HG03159 (cell line): ENCODE results near the gene LGR5.

Experiments used
- ATAC-seq: cut with Tn5 transposase; IDR thresholded peaks from one replicate; pipeline ENCODE4 v1.9.1; 2021; ENCODE audit warnings: mild to moderate bottlenecking, moderate library complexity; ENCODE audit not compliant: unreplicated experiment

LGR5 gene, protein sequence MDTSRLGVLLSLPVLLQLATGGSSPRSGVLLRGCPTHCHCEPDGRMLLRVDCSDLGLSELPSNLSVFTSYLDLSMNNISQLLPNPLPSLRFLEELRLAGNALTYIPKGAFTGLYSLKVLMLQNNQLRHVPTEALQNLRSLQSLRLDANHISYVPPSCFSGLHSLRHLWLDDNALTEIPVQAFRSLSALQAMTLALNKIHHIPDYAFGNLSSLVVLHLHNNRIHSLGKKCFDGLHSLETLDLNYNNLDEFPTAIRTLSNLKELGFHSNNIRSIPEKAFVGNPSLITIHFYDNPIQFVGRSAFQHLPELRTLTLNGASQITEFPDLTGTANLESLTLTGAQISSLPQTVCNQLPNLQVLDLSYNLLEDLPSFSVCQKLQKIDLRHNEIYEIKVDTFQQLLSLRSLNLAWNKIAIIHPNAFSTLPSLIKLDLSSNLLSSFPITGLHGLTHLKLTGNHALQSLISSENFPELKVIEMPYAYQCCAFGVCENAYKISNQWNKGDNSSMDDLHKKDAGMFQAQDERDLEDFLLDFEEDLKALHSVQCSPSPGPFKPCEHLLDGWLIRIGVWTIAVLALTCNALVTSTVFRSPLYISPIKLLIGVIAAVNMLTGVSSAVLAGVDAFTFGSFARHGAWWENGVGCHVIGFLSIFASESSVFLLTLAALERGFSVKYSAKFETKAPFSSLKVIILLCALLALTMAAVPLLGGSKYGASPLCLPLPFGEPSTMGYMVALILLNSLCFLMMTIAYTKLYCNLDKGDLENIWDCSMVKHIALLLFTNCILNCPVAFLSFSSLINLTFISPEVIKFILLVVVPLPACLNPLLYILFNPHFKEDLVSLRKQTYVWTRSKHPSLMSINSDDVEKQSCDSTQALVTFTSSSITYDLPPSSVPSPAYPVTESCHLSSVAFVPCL

DNA sequence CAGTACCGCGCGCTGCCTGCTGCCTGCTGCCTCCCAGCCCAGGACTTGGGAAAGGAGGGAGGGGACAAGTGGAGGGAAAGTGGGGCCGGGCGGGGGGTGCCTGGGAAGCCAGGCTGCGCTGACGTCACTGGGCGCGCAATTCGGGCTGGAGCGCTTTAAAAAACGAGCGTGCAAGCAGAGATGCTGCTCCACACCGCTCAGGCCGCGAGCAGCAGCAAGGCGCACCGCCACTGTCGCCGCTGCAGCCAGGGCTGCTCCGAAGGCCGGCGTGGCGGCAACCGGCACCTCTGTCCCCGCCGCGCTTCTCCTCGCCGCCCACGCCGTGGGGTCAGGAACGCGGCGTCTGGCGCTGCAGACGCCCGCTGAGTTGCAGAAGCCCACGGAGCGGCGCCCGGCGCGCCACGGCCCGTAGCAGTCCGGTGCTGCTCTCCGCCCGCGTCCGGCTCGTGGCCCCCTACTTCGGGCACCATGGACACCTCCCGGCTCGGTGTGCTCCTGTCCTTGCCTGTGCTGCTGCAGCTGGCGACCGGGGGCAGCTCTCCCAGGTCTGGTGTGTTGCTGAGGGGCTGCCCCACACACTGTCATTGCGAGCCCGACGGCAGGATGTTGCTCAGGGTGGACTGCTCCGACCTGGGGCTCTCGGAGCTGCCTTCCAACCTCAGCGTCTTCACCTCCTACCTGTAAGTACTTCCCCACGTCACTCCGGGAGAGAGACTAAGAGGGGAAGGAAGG, at the start of gene LGR5:
Gene LGR5 (plus strand): TSS at position 186 of the 732 bp plus-strand sequence. CDS start 283 bp downstream, at position 469.
- peak; percentile 50 for ATAC-seq

- peak; percentile 98 for ATAC-seq
Observed at GRCh38 chr12:71392521-71393145, 47.0 kb upstream of the LGR5 start.

- no peak for ATAC-seq
Observed at GRCh38 chr12:71393625-71394024, 46.0 kb upstream of the LGR5 start.

GRCh38 chr12:71397433-71397954, 42.1 kb upstream of the LGR5 start:
- ATAC-seq = no peak

DNA sequence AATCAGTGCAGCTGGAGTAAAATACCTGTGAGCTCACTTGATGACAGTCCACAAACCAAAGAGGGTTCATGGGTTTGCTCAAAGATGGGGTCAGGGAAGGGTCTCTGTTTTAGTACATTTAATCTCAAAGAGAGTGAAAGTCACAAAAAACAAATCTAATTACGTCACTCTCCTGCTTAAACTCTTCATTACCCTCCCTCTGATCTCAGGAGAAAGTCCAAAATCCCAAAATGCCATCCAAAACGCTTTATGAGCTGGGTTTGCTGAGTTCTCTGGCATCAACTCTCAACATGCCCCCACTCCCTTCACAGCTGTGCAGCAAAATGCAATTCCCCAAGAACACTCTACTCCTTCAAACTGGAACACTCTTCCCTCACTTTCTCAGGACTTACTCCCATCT, 40.4 kb upstream of the LGR5 start:
- ATAC-seq = no peak

DNA sequence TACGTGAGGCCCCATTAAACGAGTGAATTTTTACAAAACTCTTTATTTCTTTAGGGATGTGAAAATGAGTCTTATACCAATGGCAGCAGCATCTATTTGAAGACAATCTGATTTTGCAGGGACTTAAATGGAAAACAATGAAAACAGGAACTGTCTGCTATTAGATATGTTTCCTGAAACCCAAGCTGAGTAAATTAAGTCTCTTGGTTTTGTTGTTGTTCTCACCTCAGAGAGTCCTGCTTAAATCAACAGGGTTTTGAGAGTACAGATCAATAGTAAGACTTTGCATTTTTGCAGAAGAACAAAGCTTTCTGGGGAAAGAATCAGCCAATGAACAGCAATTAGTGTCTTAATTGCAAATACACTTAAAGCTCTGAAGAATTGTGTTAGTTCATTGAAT, 39.1 kb upstream of the LGR5 start:
- ATAC-seq = no peak

DNA sequence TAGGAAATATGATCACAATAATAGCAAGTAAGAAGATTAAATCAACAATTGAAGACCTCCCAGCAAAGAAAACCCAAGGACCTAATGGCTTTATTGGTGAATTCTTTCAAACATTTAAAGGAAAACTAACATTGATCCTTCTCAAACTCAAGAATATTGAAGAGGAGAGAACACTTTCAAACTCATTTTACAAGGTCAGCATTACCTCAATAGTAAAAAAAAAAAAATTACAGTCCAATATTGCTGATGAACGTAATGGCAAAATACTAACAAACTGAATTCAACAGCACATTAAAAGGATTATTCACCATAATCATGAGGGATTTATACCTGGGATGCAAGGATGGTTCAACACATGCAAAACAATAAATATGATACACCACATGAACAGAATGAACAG, 33.7 kb upstream of the LGR5 start:
- no peak for ATAC-seq

DNA sequence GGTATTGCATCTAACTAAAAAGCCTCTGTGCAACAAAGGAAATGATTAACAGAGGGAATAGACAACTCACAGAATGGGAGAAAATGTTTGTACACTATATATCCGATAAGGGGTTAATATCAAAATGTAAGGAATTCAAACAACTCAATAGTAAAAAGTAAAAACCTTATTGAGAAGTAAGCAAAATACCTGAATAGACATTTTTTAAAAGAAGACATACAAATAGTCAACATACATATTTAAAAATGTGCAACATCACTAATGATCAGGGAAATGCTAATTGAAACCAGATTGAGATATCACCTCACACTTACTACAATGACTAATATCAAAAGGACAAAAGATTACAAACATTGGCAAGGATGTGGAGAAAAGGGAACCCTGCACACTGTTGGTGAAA, 31.9 kb upstream of the LGR5 start:
- no peak for ATAC-seq

GRCh38 chr12:71410844-71411243, 28.8 kb upstream of the LGR5 start:
- ATAC-seq = no peak

- ATAC-seq = no peak
Observed at GRCh38 chr12:71411635-71412034, 28.0 kb upstream of the LGR5 start.

- ATAC-seq = peak; percentile 81
Observed at GRCh38 chr12:71415336-71416231, 24.0 kb upstream of the LGR5 start.

DNA sequence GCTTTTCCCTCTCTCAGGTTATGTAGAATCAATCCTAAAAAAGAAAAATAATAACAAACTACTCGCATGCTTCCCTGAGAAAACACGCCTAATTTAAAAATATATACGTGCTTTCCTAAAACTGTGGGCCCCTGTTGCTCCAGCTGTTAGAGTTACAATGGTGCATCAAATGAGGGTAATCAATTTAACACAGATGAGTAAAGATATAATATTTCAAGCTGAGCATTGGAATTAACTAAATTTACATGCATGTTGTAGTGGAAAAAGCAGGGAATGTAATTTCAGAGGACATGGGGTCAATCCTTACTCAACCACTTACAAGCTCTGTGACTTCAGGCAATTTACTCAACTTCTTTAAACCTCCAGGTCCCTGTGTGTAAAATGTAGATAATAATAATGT, 22.4 kb upstream of the LGR5 start:
- ATAC-seq = no peak

DNA sequence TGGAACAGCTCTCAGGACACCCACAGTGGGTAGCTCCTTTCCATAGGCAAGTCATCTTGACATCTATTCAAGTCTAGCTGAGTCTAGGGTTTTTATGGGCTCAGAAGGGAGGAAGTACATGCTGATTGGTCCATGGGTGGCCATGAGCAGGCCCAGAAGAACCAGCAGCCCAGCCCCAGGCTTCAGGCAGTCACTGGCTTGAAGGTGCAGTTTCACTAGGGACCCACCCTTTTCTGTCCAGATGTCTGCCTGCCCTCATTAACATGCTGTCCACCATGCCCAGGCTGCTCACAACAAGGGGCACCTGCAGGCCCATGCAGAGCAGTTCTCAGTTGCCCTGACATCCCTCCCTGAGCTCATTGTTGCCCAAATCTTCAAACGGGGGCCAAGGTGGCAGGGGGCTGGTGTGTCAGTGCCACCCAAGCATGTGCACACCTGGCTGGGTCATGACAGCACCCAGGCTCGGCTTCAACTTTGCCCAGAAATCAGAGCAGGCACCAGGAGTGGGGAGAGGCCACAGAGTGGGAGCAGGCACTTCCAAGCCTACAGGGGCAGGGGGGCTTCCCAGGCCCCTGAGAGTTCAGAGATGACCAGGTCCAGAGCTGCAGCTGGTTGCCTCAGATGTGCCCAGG, 18.7 kb upstream of the LGR5 start:
- ATAC-seq = no peak

- no peak for ATAC-seq
Observed at GRCh38 chr12:71425568-71426299, 13.9 kb upstream of the LGR5 start.

- ATAC-seq = no peak
Observed at GRCh38 chr12:71426300-71427047, 13.1 kb upstream of the LGR5 start.

DNA sequence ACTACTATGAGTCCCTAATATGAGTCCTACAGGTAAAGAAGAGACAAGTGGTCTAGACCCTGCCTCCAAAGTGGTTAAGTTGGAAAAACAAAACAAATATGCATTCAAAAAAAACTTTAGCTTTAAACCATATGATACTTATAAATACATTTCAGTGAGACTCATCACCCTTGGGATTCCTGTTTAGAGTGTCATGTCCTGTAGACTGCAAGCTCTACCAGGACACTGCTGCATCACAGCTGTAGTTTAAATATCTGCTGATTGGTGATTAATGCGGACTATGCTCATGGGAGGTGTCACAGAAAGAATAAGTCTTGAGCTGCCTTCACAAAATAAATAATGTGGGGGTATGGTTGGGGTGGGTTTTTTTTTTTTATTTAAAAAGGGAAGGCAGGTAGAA, 8.8 kb upstream of the LGR5 start:
- no peak for ATAC-seq

GRCh38 chr12:71431991-71432390, 7.6 kb upstream of the LGR5 start:
- ATAC-seq = no peak

GRCh38 chr12:71432936-71433335, 6.7 kb upstream of the LGR5 start:
- ATAC-seq = no peak
